Endodermal cell (in vitro differentiated cells): ENCODE results near the gene ADH1A. TPM values are rescaled to one million over a fixed set of nuclear protein-coding genes. Genes with fewer than 3 reads are reported as not detected.

Source experiments
- DNase-seq: peaks from one replicate; pipeline ENCODE4 v3.0.0-alpha.2; 2017
- H3K27ac ChIP-seq: 2 replicates; pipeline ENCODE4 v1.5.1; 2013; ENCODE audit warnings: mild to moderate bottlenecking, low read depth, low read length, moderate library complexity
- H3K27me3 ChIP-seq: 2 replicates; pipeline ENCODE4 v1.6.1; 2013; ENCODE audit warnings: mild to moderate bottlenecking, low read length, moderate library complexity; ENCODE audit not compliant: insufficient read depth, control insufficient read depth, poor library complexity, severe bottlenecking
- H3K36me3 ChIP-seq: 2 replicates; pipeline ENCODE4 v1.7.0; 2013; ENCODE audit warnings: mild to moderate bottlenecking, low read length, moderate library complexity; ENCODE audit not compliant: control insufficient read depth, insufficient read depth
- H3K4me1 ChIP-seq: one replicate; pipeline ENCODE4 v1.7.0; 2013; ENCODE audit warnings: low read length; ENCODE audit not compliant: control insufficient read depth, insufficient read depth
- H3K4me3 ChIP-seq: 2 replicates; pipeline ENCODE4 v1.5.1; 2013; ENCODE audit warnings: mild to moderate bottlenecking, low read length, moderate library complexity
- H3K9ac ChIP-seq: 2 replicates; pipeline ENCODE4 v1.6.1; 2013; ENCODE audit warnings: mild to moderate bottlenecking, low read length, moderate library complexity; ENCODE audit not compliant: poor library complexity, severe bottlenecking; ENCODE audit errors: extremely low read depth
- H3K9me3 ChIP-seq: 2 replicates; pipeline ENCODE4 v1.6.1; 2013; ENCODE audit warnings: mild to moderate bottlenecking, low read length, moderate library complexity; ENCODE audit not compliant: control insufficient read depth
- H3K27ac Mint-ChIP-seq: 2 replicates; pipeline ENCODE4 v1.8.0; 2020; ENCODE audit warnings: mixed read lengths
- H3K27me3 Mint-ChIP-seq: 2 replicates; pipeline ENCODE4 v1.8.0; 2021; ENCODE audit warnings: mild to moderate bottlenecking, mixed read lengths; ENCODE audit not compliant: insufficient read depth
- H3K36me3 Mint-ChIP-seq: 2 replicates; pipeline ENCODE4 v1.8.0; 2020; ENCODE audit warnings: low read depth, mixed read lengths
- H3K4me1 Mint-ChIP-seq: 2 replicates; pipeline ENCODE4 v1.8.0; 2020; ENCODE audit warnings: mixed read lengths
- H3K4me3 Mint-ChIP-seq: 2 replicates; pipeline ENCODE4 v1.8.0; 2020; ENCODE audit warnings: mild to moderate bottlenecking, moderate library complexity, mixed read lengths
- H3K9me3 Mint-ChIP-seq: 2 replicates; pipeline ENCODE4 v1.8.0; 2020; ENCODE audit warnings: mild to moderate bottlenecking, mixed read lengths
- WGBS, 2 experiments: methylation state at CpG; one replicate each; pipeline versions ENCODE4 v1.1.5 to v1.1.7; 2013; ENCODE audit warnings: missing lambda C conversion rate in 2 of 2, mixed read lengths in 1 of 2; ENCODE audit not compliant: insufficient coverage in 1 of 2, insufficient read length in 1 of 2; 5-methylcytosine and 5-hydroxymethylcytosine counted together
- total RNA-seq, 2 donors: library from RNA; stranded (reverse); fragmentation: NEBNext Ultra II Directional in 1 of 2; extraction: Animal tissue kit (Norgen Biotek cat#: 25700) in 1 of 2; gene quantifications; 2 replicates in 1 of 2; 3 replicates in 1 of 2; pipeline ENCODE4 v1.2.1, GENCODE V29; 2021
- TF ChIP-seq, protein P1 (sequence below): fragments of 200-600 bp; sonication (generic); conservative IDR thresholded peaks from 2 replicates; pipeline ENCODE4 v1.5.0; 2021; ENCODE audit warnings: antibody characterized with exemption, mild to moderate bottlenecking

The ADH1A gene
- total RNA-seq, 2 donors from 2014 or later = not detected

- 85 to 92% methylated on average over 3 to 6 of the region's 6 CpGs for WGBS, 2 experiments
- no peaks in the 10 kb centered on the region for H3K36me3 ChIP-seq
- H3K9me3 ChIP-seq = no peaks in the 10 kb centered on the region
- H3K27ac Mint-ChIP-seq = no peak overlapping the region
- no peaks in the 10 kb centered on the region for H3K4me1 ChIP-seq
- no peaks in the 10 kb centered on the region for H3K36me3 Mint-ChIP-seq
- H3K9ac ChIP-seq = no peak overlapping the region
- no peak overlapping the region for H3K4me3 Mint-ChIP-seq
- DNase-seq = no peak
- no peaks in the 10 kb centered on the region for H3K4me1 Mint-ChIP-seq
- no peak overlapping the region for H3K4me3 ChIP-seq
- H3K27ac ChIP-seq = no peak overlapping the region
- TF ChIP-seq, protein P1, sequence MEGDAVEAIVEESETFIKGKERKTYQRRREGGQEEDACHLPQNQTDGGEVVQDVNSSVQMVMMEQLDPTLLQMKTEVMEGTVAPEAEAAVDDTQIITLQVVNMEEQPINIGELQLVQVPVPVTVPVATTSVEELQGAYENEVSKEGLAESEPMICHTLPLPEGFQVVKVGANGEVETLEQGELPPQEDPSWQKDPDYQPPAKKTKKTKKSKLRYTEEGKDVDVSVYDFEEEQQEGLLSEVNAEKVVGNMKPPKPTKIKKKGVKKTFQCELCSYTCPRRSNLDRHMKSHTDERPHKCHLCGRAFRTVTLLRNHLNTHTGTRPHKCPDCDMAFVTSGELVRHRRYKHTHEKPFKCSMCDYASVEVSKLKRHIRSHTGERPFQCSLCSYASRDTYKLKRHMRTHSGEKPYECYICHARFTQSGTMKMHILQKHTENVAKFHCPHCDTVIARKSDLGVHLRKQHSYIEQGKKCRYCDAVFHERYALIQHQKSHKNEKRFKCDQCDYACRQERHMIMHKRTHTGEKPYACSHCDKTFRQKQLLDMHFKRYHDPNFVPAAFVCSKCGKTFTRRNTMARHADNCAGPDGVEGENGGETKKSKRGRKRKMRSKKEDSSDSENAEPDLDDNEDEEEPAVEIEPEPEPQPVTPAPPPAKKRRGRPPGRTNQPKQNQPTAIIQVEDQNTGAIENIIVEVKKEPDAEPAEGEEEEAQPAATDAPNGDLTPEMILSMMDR = no peak
- peaks cover 4% of the 10 kb centered on the region for H3K27me3 ChIP-seq
- no peaks in the 10 kb centered on the region for H3K9me3 Mint-ChIP-seq
- peaks cover 7% of the 10 kb centered on the region for H3K27me3 Mint-ChIP-seq
These were observed 25.1 kb upstream of the ADH1A start for GRCh38 chr4:99315839-99316238.

DNA sequence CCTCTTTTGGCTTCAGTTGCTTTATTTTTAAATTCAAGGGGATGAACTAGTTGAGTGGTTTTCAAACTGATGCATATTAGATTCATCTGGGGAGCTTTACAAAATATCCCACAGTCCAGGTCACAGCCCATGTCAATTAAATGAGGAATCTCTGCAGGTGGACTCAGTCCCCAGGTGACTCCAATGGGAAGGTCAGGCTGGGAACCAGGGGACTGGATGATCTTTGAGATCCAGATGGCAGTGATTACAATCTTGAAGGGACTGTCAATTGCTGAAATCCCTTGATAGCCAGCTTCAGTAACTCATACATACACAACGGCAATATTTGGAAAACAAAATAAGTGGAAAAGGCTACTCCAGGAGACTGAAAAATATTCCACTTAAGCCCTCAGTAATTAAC lies 23.4 kb upstream of the ADH1A start:
- H3K9me3 Mint-ChIP-seq = no peaks in the 10 kb centered on the region
- WGBS, 2 experiments = 88 to 95% methylated on average over 1 of the region's 1 CpG
- no peak overlapping the region for H3K27ac ChIP-seq
- H3K9me3 ChIP-seq = no peaks in the 10 kb centered on the region
- H3K4me3 ChIP-seq = no peak overlapping the region
- H3K36me3 ChIP-seq = no peaks in the 10 kb centered on the region
- H3K4me3 Mint-ChIP-seq = no peak overlapping the region
- H3K4me1 Mint-ChIP-seq = peaks cover 12% of the 10 kb centered on the region
- TF ChIP-seq, protein P1 = no peak
- DNase-seq = no peak
- no peaks in the 10 kb centered on the region for H3K27me3 ChIP-seq
- H3K36me3 Mint-ChIP-seq = no peaks in the 10 kb centered on the region
- H3K27ac Mint-ChIP-seq = no peak overlapping the region
- H3K4me1 ChIP-seq = no peaks in the 10 kb centered on the region
- H3K27me3 Mint-ChIP-seq = peaks cover 7% of the 10 kb centered on the region
- H3K9ac ChIP-seq = no peak overlapping the region

- Histone ChIP-seq H3K4me3 (no peak overlapping the region), H3K9ac (no peak overlapping the region), H3K27me3 (no peaks in the 10 kb centered on the region), H3K9me3 (no peaks in the 10 kb centered on the region), H3K36me3 (no peaks in the 10 kb centered on the region), H3K27ac (no peak overlapping the region), H3K4me1 (no peaks in the 10 kb centered on the region)
- DNase-seq = no peak
- Mint-ChIP-seq H3K4me3 (no peak overlapping the region), H3K9me3 (peaks cover 6% of the 10 kb centered on the region), H3K36me3 (no peaks in the 10 kb centered on the region), H3K4me1 (peaks cover 12% of the 10 kb centered on the region), H3K27ac (no peak overlapping the region), H3K27me3 (peaks cover 2% of the 10 kb centered on the region)
- TF ChIP-seq, protein P1 = no peak
- WGBS, 2 experiments = 66 to 71% methylated on average over 2 of the region's 2 CpGs
These were observed 19.6 kb upstream of the ADH1A start for GRCh38 chr4:99310389-99310788.
